D721Med (cell line): ENCODE measurements around the gene PPHLN1.

Source experiments
- DNase-seq: peaks from one replicate; pipeline ENCODE4 v3.0.0; 2011; ENCODE audit warnings: low spot score; ENCODE audit not compliant: insufficient read length
- FAIRE-seq: peaks from 2 replicates; lab custom pipeline; 2011; peaks lifted over from hg19 to GRCh38; lab: Jason Lieb, UNC
- TF ChIP-seq, protein P1 (sequence below): IDR thresholded peaks from 2 replicates; pipeline ENCODE4 v1.5.1; 2012; ENCODE audit warnings: mild to moderate bottlenecking, control low read depth; ENCODE audit not compliant: insufficient read depth; ENCODE audit errors: missing control alignments

Gene PPHLN1

DNA sequence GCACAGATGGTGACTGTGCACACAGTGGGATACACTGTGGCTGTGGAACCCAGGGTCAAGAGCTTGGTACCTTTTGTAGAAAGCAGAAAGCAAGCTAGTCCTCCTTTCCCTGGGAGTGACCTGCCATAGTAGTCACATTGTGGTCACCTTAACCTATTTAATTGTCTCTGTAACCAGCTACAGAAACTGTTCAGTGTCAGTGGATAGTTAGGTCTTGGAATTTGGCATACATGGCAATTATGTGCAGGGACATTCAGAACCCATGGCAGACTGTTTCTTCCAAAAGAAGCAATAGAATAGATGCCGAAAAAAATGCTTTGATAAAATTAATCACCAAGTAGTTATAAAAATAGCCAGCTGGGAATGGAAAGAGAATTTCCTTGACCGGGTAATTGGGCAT lies 30.4 kb downstream of the PPHLN1 start:
- TF ChIP-seq, protein P1, sequence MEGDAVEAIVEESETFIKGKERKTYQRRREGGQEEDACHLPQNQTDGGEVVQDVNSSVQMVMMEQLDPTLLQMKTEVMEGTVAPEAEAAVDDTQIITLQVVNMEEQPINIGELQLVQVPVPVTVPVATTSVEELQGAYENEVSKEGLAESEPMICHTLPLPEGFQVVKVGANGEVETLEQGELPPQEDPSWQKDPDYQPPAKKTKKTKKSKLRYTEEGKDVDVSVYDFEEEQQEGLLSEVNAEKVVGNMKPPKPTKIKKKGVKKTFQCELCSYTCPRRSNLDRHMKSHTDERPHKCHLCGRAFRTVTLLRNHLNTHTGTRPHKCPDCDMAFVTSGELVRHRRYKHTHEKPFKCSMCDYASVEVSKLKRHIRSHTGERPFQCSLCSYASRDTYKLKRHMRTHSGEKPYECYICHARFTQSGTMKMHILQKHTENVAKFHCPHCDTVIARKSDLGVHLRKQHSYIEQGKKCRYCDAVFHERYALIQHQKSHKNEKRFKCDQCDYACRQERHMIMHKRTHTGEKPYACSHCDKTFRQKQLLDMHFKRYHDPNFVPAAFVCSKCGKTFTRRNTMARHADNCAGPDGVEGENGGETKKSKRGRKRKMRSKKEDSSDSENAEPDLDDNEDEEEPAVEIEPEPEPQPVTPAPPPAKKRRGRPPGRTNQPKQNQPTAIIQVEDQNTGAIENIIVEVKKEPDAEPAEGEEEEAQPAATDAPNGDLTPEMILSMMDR = no peak
- FAIRE-seq = no peak
- DNase-seq = no peak

DNA sequence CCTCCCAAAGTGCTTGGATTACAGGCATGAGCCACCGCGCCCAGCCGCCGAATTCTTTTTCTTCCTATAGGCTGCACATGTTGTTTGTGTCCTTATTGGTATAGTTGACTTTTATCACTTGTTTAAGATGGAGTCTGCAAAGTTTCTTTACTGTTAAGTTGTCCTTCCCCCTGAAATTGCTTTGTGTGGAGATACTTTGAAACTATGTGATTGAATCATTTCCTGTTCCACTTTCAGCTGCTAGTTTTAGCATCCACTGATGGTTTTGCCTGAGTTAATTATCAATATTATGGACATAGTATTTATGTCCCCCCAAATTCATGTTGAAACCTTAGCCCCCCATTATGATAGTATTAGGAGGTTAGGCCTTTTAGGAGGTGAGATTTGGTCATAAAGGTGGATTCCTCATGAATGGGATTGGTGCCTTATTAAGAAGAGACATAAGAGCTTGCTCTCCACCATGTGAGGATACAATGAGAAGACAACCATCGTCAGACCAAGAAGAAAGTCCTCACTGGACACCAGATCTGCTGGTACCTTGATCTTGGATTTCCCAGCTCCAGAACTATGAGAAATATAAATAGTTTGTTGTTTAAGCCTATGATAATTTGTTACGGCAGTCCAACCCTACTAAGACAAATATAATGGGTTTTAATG lies 34.9 kb downstream of the PPHLN1 start:
- DNase-seq (no peak), FAIRE-seq (no peak)
- TF ChIP-seq, protein P1 = no peak

DNA sequence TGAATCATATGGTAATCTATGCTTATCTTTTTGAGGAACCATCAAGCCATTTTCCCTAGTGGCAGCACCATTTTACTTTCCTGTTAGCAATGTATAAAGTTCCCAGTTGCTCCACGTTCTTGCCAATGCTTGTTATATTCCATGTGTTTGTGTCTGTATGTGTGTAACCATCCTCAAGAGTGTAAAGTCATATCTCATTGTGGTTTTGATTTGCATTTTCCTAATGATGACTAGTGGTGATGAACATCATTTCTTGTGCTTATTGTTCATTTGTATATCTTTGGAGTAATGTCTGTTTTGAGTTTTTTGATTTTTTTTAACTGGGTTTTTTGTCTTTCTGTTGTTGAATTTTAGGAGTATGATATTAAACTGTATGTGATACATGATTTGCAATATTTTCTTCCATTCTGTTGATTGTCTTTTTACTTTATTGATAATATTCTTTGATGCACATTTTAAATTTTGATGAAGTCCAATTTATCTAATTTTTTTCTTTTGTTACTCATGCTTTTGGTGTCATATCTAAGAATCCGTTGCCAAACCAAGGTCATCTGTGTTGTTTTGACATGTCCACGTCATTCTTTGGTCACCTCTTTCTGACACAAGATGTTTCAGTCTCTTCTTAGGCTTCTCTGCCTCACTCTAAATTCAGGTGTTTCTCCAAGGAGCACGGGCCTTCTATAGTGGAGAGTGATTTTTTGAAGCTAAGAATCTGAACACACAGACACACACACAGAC lies 36.1 kb downstream of the PPHLN1 start:
- TF ChIP-seq, protein P1 = no peak
- DNase-seq (no peak), FAIRE-seq (no peak)

DNA sequence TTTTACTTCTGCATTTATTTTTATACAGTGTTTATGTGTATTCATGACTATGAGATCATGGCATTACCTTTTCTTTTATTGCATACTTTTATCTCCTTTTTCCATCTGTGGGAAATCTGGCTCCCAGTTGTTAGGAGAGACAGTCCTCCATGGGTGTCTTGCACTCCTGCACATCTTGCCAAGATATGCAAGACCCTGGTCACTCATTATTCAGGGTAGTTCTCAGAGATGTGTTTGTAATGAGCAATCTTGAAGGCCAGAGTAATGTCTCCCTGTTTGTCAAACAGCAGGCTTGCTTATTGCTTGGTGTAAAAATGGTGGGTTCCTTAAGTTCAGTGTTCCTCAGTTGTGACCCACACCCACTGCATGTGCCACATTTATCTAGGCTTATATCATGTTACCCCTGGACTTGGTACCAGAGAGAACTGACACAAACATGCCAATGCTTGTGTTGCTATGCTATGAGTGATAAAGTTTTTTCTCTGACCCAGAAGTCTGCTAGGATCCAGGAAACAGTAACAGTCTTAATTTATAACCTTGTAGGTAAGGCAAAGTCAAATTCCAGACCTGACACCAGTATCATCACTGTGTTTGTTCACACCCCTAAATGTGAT lies 36.8 kb downstream of the PPHLN1 start:
- DNase-seq (no peak), FAIRE-seq (no peak)
- TF ChIP-seq, protein P1 = no peak

DNA sequence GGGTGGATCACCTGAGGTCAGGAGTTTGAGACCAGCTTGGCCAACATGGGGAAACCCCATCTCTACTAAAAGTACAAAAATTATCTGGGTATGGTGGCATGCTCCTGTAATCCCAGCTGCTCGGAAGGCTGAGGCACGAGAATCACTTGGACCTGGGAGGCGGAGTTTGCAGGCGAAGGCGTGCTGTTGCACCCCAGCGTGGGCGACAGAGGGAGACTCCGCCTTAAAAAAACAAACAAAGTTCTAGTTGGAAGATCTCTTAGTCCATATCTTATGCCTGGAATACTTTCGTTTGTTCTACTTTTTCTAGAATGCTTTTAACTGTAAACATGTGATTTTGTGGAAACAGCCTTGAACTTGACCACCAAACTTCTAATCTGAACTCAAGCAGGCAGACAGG lies 38.7 kb downstream of the PPHLN1 start:
- TF ChIP-seq, protein P1 = no peak
- DNase-seq (no peak), FAIRE-seq (no peak)

DNA sequence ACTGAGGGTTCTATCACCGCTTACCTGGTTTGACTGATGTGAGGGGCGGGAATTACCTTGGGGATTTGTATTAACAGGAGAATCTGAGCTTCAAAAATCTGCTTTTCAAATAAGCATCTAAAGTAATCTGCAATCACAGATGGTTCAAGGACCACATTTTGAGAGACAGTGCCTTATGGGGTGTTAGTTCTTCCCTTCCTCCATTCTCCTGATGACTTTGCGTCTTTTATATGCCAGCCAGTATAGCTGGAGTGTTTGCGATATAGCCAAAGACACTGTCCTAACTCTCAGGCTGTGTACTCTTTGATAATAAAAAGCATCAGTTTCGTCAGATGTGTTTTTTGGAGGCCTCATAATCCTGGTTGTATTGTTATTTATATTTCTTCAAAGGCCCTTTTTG lies 39.5 kb downstream of the PPHLN1 start:
- DNase-seq = peak; percentile 30
- FAIRE-seq = peak; percentile 84
- TF ChIP-seq, protein P1 = no peak
